ENCODE measurements around the gene RFX3.

Gene RFX3

DNA sequence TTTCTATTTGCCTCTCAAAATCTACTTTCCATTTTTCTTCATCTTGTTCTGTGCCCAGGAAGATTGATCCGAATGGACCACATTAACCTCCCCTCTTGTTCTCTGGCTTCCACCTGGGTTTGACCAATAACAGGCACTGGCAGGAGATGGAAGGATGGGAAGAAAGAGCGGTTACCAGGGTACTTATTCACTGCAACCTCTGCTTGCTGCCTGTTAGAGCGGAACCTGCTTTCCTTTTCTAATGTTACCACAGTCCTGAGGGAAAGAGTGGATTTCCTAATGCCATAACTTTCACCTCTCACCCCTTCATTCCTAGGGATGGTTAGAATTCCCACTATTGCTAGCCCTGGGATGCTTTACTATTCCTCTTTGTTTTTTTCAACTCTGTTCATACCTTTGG is 262.1 kb downstream of the RFX3 start:
- TF ChIP-seq ZBTB7A (IDR thresholded peaks at IDR 0.05; ENCODE audit: low read depth) (no peak), RAD21 (IDR thresholded peaks at IDR 0.05; ENCODE audit: low read depth) (no peak), YY1 (IDR thresholded peaks at IDR 0.05; ENCODE audit: low read depth) (no peak), TEAD4 (IDR thresholded peaks at IDR 0.05) (no peak), CEBPB (IDR thresholded peaks at IDR 0.05) (no peak), NFIC (IDR thresholded peaks at IDR 0.05) (no peak), FOXM1 (IDR thresholded peaks at IDR 0.05; ENCODE audit: borderline replicate concordance, low read depth) (no peak), TAF1 (IDR thresholded peaks at IDR 0.05; ENCODE audit: low read depth) (no peak)
- TF ChIP-seq, protein P1, sequence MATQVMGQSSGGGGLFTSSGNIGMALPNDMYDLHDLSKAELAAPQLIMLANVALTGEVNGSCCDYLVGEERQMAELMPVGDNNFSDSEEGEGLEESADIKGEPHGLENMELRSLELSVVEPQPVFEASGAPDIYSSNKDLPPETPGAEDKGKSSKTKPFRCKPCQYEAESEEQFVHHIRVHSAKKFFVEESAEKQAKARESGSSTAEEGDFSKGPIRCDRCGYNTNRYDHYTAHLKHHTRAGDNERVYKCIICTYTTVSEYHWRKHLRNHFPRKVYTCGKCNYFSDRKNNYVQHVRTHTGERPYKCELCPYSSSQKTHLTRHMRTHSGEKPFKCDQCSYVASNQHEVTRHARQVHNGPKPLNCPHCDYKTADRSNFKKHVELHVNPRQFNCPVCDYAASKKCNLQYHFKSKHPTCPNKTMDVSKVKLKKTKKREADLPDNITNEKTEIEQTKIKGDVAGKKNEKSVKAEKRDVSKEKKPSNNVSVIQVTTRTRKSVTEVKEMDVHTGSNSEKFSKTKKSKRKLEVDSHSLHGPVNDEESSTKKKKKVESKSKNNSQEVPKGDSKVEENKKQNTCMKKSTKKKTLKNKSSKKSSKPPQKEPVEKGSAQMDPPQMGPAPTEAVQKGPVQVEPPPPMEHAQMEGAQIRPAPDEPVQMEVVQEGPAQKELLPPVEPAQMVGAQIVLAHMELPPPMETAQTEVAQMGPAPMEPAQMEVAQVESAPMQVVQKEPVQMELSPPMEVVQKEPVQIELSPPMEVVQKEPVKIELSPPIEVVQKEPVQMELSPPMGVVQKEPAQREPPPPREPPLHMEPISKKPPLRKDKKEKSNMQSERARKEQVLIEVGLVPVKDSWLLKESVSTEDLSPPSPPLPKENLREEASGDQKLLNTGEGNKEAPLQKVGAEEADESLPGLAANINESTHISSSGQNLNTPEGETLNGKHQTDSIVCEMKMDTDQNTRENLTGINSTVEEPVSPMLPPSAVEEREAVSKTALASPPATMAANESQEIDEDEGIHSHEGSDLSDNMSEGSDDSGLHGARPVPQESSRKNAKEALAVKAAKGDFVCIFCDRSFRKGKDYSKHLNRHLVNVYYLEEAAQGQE (IDR thresholded peaks at IDR 0.05; ENCODE audit: low read depth): no peak
- TF ChIP-seq, protein P2, sequence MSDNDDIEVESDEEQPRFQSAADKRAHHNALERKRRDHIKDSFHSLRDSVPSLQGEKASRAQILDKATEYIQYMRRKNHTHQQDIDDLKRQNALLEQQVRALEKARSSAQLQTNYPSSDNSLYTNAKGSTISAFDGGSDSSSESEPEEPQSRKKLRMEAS (IDR thresholded peaks at IDR 0.05): no peak
- TF ChIP-seq, protein P3, sequence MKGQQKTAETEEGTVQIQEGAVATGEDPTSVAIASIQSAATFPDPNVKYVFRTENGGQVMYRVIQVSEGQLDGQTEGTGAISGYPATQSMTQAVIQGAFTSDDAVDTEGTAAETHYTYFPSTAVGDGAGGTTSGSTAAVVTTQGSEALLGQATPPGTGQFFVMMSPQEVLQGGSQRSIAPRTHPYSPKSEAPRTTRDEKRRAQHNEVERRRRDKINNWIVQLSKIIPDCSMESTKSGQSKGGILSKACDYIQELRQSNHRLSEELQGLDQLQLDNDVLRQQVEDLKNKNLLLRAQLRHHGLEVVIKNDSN (IDR thresholded peaks at IDR 0.05): no peak

DNA sequence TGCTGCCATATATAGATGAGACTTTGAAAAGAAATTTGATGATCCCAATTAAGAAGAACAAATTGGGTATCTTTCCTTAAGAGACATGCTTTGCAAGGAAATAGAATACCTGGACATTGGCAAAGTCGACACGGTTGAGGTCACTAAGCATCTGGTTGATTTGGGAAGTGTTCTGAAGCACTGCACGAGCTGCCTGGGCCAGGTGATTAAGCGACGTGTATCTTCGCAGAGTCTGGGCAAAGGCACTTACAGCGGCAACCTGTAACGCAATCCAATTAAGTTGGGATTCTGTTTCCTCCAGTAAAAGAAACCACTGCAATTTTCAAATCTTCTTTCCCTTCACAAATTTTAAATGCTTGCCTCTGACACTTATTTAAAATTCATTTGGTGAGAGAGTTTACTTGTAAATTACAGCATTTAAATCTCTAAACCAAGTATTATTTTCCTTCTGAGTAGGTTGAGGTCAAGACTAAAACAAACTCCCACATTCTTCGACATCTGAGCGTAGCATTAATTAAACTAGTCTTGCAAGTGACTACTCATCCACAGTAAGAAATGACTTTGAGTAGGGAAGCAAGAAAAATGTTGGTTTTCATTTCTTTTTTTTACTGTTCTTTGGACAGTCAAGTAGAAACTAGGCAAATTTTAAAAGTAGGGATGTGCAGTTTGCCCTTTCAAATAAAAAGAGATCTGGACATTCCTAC is 262.8 kb downstream of the RFX3 start:
- TF ChIP-seq NFIC (IDR thresholded peaks at IDR 0.05) (no peak), CREB1 (IDR thresholded peaks at IDR 0.05; ENCODE audit: low read depth) (no peak), CEBPB (IDR thresholded peaks at IDR 0.05) (no peak), TEAD4 (IDR thresholded peaks at IDR 0.05) (no peak), TCF12 (IDR thresholded peaks at IDR 0.05; ENCODE audit: low read depth) (no peak), RAD21 (IDR thresholded peaks at IDR 0.05; ENCODE audit: low read depth) (no peak), EGR1 (IDR thresholded peaks at IDR 0.05) (no peak), TAF1 (IDR thresholded peaks at IDR 0.05; ENCODE audit: low read depth) (no peak), ZBTB7A (IDR thresholded peaks at IDR 0.05; ENCODE audit: low read depth) (no peak), YY1 (IDR thresholded peaks at IDR 0.05; ENCODE audit: low read depth) (no peak), EP300 (IDR thresholded peaks at IDR 0.05; ENCODE audit: borderline replicate concordance) (no peak)
- TF ChIP-seq, protein P3 (IDR thresholded peaks at IDR 0.05): no peak
- TF ChIP-seq, protein P2 (IDR thresholded peaks at IDR 0.05): no peak
- TF ChIP-seq, protein P1 (IDR thresholded peaks at IDR 0.05; ENCODE audit: low read depth): no peak

DNA sequence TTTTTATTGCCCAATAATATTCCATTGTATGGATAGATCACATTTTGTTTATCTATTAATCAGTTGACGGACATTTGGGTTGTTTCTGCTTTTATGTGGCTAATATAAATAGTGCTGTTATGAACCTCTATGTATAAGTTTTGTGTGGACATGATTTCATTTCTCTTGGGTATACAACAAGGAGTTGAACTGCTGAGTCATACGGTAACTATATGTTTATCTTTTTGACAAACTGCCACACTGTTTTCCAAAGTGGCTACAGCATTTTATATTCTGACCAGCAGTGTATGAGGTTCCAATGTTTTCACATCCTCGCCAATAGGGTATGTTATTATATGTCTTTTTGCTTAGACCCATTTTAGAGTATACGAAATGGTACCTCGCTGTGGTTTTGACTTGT is 264.3 kb downstream of the RFX3 start:
- TF ChIP-seq, protein P3 (IDR thresholded peaks at IDR 0.05): no peak

DNA sequence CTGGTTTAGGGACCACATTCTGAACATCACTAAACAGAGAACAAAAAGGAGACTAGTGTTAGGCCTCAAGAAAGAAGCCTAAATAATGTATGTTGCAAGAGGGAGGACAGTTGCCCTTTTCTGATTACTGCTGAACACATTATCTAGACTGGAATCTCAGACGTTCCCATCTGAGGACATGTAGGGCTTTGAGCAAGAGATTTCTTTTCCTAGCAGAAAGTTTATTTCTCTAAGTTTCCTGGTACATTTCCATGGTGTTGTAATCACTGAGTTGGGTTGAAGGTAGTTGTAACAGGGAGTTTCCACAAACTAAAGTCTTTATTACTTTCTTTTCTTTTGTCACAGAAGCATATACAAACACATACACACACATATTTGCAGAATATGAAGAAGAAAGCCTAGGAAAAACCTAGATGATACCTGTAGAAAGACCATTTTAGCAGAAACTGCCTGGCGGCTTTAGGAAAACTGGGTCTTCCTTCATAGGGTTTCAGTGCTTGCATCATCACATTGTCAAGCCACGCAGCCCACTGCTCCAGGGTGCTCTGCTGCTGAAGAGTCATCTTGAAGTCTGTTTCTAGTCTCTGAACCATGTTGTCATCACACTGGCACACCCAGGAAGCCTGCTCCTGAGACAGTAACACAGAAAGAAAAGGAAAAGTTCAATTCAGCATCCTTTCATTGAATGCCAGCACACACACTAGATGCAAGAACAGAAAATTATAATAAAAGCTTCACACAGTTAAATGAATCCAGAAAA is 269.1 kb downstream of the RFX3 start:
- TF ChIP-seq RAD21 (IDR thresholded peaks at IDR 0.05; ENCODE audit: low read depth) (no peak), FOXM1 (IDR thresholded peaks at IDR 0.05; ENCODE audit: borderline replicate concordance, low read depth) (no peak), CREB1 (IDR thresholded peaks at IDR 0.05; ENCODE audit: low read depth) (no peak)
- TF ChIP-seq, protein P1 (IDR thresholded peaks at IDR 0.05; ENCODE audit: low read depth): no peak

Measured in Ishikawa (cell line).